ES-I3 (cell line): ENCODE data around the gene PDLIM5.
"Not testable (repeated sequence)": the region's sequence is repeated elsewhere in the genome, so short reads cannot be mapped to it uniquely, and the experiment has no call there.

Experiments
- H3K36me3 ChIP-seq: 2 replicates; pipeline ENCODE4 v1.6.1; 2013; ENCODE audit warnings: mild to moderate bottlenecking, low read length, control low read depth, moderate library complexity; ENCODE audit not compliant: insufficient read depth
- H3K4me1 ChIP-seq: 2 replicates; pipeline ENCODE4 v1.6.1; 2013; ENCODE audit warnings: mild to moderate bottlenecking, control low read depth, low read length; ENCODE audit not compliant: insufficient read depth
- H3K9ac ChIP-seq: 2 replicates; pipeline ENCODE4 v1.6.1; 2013; ENCODE audit warnings: low read depth, mild to moderate bottlenecking, low read length, moderate library complexity
- H3K9me3 ChIP-seq: 2 replicates; pipeline ENCODE4 v1.6.1; 2013; ENCODE audit warnings: mild to moderate bottlenecking, low read length, moderate library complexity; ENCODE audit not compliant: control insufficient read depth, insufficient read depth

Gene PDLIM5

GRCh38 chr4:94591289-94591688 is 139.5 kb downstream of the PDLIM5 start:
- Histone ChIP-seq H3K9me3 (no peaks in the 10 kb centered on the region), H3K36me3 (no peaks in the 10 kb centered on the region), H3K4me1 (no peaks in the 10 kb centered on the region), H3K9ac (no peak overlapping the region)

GRCh38 chr4:94595013-94595412 is 143.3 kb downstream of the PDLIM5 start:
- Histone ChIP-seq H3K4me1 (no peaks in the 10 kb centered on the region), H3K9me3 (no peaks in the 10 kb centered on the region), H3K9ac (no peak overlapping the region), H3K36me3 (no peaks in the 10 kb centered on the region)

GRCh38 chr4:94595880-94596483 is 144.2 kb downstream of the PDLIM5 start:
- Histone ChIP-seq H3K9me3 (no peaks in the 10 kb centered on the region), H3K36me3 (no peaks in the 10 kb centered on the region)

GRCh38 chr4:94598758-94599157 is 147.0 kb downstream of the PDLIM5 start:
- Histone ChIP-seq H3K9ac (no peak overlapping the region), H3K4me1 (no peaks in the 10 kb centered on the region), H3K9me3 (no peaks in the 10 kb centered on the region), H3K36me3 (no peaks in the 10 kb centered on the region)

More at GRCh38 chr4:94595880-94596483, 144.2 kb downstream of the PDLIM5 start:
- H3K9ac ChIP-seq: no peak overlapping the region
- H3K4me1 ChIP-seq: no peaks in the 10 kb centered on the region

GRCh38 chr4:94603170-94603747 is 151.5 kb downstream of the PDLIM5 start:
- no peak overlapping the region for H3K9ac ChIP-seq

GRCh38 chr4:94605241-94605805 is 153.6 kb downstream of the PDLIM5 start:
- no peaks in the 10 kb centered on the region for H3K4me1 ChIP-seq
- no peaks in the 10 kb centered on the region for H3K9me3 ChIP-seq
- H3K9ac ChIP-seq: no peak overlapping the region
- no peaks in the 10 kb centered on the region for H3K36me3 ChIP-seq

More at GRCh38 chr4:94603170-94603747, 151.5 kb downstream of the PDLIM5 start:
- H3K36me3 ChIP-seq: no peaks in the 10 kb centered on the region
- no peaks in the 10 kb centered on the region for H3K4me1 ChIP-seq
- H3K9me3 ChIP-seq: no peaks in the 10 kb centered on the region

- H3K4me1 ChIP-seq: no peaks in the 10 kb centered on the region
- no peaks in the 10 kb centered on the region for H3K9me3 ChIP-seq
- no peak overlapping the region for H3K9ac ChIP-seq
- no peaks in the 10 kb centered on the region for H3K36me3 ChIP-seq
Observed at GRCh38 chr4:94610145-94610544, 158.4 kb downstream of the PDLIM5 start.

GRCh38 chr4:94613248-94613647 is 161.5 kb downstream of the PDLIM5 start:
- Histone ChIP-seq H3K4me1 (no peaks in the 10 kb centered on the region), H3K9ac (no peak overlapping the region), H3K9me3 (no peaks in the 10 kb centered on the region), H3K36me3 (no peaks in the 10 kb centered on the region)

- no peak overlapping the region for H3K9ac ChIP-seq
- H3K9me3 ChIP-seq: no peaks in the 10 kb centered on the region
- H3K36me3 ChIP-seq: no peaks in the 10 kb centered on the region
- H3K4me1 ChIP-seq: no peaks in the 10 kb centered on the region
Observed at GRCh38 chr4:94615451-94615850, 163.7 kb downstream of the PDLIM5 start.

- H3K9me3 ChIP-seq: no peaks in the 10 kb centered on the region
- no peaks in the 10 kb centered on the region for H3K4me1 ChIP-seq
- no peak overlapping the region for H3K9ac ChIP-seq
- H3K36me3 ChIP-seq: no peaks in the 10 kb centered on the region
Observed at GRCh38 chr4:94621491-94622080, 169.8 kb downstream of the PDLIM5 start.

GRCh38 chr4:94623126-94623911 is 171.6 kb downstream of the PDLIM5 start:
- no peaks in the 10 kb centered on the region for H3K9me3 ChIP-seq
- H3K4me1 ChIP-seq: no peaks in the 10 kb centered on the region
- H3K9ac ChIP-seq: no peak overlapping the region
- no peaks in the 10 kb centered on the region for H3K36me3 ChIP-seq

- Histone ChIP-seq H3K36me3 (no peaks in the 10 kb centered on the region), H3K4me1 (no peaks in the 10 kb centered on the region), H3K9ac (no peak overlapping the region), H3K9me3 (no peaks in the 10 kb centered on the region)
Observed at GRCh38 chr4:94626942-94627341, 175.2 kb downstream of the PDLIM5 start.

- H3K9me3 ChIP-seq, H3K4me1 ChIP-seq, H3K9ac ChIP-seq, H3K36me3 ChIP-seq: not testable (repeated sequence)
Observed at GRCh38 chr4:94629058-94629457, 177.3 kb downstream of the PDLIM5 start.

- H3K9me3 ChIP-seq: no peaks in the 10 kb centered on the region
- no peaks in the 10 kb centered on the region for H3K36me3 ChIP-seq
- no peaks in the 10 kb centered on the region for H3K4me1 ChIP-seq
- no peak overlapping the region for H3K9ac ChIP-seq
Observed at GRCh38 chr4:94629837-94630236, 178.1 kb downstream of the PDLIM5 start.
